Measurements from ENCODE around the gene DCAF5. TPM values are rescaled to one million over a fixed set of nuclear protein-coding genes. Genes with fewer than 3 reads are reported as not detected.
"Not testable (repeated sequence)": the region's sequence is repeated elsewhere in the genome, so short reads cannot be mapped to it uniquely, and the experiment has no call there.

The DCAF5 gene
- total RNA-seq, 4 donors from 2014 or later: 34.9 to 67.6 (median 48.1) TPM

DNA sequence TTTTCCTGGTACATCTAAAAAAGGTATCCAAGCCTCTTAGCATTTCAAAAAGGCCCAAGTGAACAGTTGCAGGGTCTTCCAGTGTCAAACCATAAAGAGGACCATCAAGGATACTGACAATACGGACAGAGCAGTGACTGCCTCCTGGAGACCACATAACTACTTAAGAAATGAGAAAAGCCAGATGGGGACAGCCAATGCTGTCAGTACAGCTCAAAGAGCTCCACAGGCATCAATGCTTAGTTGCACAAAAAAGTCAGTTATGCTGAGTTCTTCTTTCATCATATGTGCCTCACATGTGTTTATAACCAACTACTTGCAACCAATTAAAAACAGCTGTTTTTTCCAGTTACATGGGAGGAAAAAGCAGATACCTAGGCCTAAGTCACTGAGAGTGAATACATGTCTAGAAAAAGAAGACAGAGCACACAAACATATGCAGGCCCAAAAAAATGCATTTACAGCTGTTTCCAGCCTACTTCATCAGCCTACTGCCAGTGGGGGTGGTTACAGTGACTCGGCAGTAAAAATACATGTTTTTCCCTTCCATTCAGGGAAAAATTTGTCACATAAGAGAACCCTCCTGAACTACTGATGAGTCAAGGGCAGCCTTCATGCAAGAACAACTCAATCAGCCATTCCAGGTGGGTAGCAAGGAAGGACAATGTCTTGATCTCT, 84.0 kb downstream of the DCAF5 start:
- 69% methylated on average over 2 of the region's 2 CpGs for WGBS
- no peak for TF ChIP-seq EP300 (IDR thresholded peaks at IDR 0.05)
- TF ChIP-seq POLR2AphosphoS5 (IDR thresholded peaks at IDR 0.05): no peak
- TF ChIP-seq, protein P1, sequence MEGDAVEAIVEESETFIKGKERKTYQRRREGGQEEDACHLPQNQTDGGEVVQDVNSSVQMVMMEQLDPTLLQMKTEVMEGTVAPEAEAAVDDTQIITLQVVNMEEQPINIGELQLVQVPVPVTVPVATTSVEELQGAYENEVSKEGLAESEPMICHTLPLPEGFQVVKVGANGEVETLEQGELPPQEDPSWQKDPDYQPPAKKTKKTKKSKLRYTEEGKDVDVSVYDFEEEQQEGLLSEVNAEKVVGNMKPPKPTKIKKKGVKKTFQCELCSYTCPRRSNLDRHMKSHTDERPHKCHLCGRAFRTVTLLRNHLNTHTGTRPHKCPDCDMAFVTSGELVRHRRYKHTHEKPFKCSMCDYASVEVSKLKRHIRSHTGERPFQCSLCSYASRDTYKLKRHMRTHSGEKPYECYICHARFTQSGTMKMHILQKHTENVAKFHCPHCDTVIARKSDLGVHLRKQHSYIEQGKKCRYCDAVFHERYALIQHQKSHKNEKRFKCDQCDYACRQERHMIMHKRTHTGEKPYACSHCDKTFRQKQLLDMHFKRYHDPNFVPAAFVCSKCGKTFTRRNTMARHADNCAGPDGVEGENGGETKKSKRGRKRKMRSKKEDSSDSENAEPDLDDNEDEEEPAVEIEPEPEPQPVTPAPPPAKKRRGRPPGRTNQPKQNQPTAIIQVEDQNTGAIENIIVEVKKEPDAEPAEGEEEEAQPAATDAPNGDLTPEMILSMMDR (IDR thresholded peaks at IDR 0.05): no peak
- TF ChIP-seq POLR2A (IDR thresholded peaks at IDR 0.05): no peak
- Histone ChIP-seq H3K27ac (no peak overlapping the region), H3K36me3 (peaks cover 31% of the 10 kb centered on the region), H3K4me3 (no peak overlapping the region), H3K9me3 (no peaks in the 10 kb centered on the region), H3K4me1 (peaks cover 8% of the 10 kb centered on the region), H3K27me3 (no peaks in the 10 kb centered on the region)
- no peak for DNase-seq (ENCODE audit: low spot score in 2 of 2)

DNA sequence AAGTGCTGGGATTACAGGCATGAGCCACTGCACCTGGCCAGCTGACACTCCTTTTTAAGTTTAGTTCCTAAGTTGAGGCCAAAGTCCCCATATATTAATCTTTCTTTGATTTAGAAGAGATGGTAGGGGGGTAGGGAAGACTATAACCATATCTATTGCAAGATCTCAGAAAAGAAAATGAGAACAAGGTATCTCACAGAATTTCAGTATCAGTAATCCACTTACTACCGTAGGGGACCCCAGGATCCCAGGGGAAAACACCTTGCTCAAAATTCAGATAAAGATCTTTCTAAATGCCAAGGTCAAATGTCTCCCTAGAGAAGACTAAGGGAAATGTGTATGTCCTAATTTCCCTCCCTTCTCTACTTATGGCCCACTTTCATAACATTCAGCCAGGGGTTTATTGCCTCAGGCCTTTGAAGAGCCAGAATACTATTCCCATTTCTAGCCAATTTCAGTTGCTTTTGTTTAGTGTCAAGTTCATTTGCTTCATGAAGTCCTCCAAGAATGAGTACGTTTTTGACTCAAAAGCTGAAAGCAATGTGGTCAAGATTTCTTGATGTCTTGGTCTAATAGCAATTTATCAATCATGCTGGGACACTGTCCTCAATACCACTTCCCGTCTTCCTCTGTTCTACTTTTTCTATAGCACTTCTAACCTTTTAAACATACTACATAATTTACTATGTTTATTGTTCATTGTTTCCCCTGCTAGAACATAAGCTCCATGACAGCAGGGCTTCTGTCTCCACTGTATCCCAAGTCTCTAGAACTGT, 86.3 kb downstream of the DCAF5 start:
- DNase-seq (ENCODE audit: low spot score in 2 of 2): no peak
- Histone ChIP-seq H3K9me3 (no peaks in the 10 kb centered on the region), H3K4me1 (peaks cover 8% of the 10 kb centered on the region), H3K27ac (no peak overlapping the region), H3K27me3 (no peaks in the 10 kb centered on the region), H3K36me3 (peaks cover 31% of the 10 kb centered on the region), H3K4me3 (no peak overlapping the region)
- TF ChIP-seq POLR2A (IDR thresholded peaks at IDR 0.05) (no peak), EP300 (IDR thresholded peaks at IDR 0.05) (no peak), POLR2AphosphoS5 (IDR thresholded peaks at IDR 0.05) (no peak)
- TF ChIP-seq, protein P1 (IDR thresholded peaks at IDR 0.05): no peak
- 77% methylated on average over 3 of the region's 3 CpGs for WGBS

DNA sequence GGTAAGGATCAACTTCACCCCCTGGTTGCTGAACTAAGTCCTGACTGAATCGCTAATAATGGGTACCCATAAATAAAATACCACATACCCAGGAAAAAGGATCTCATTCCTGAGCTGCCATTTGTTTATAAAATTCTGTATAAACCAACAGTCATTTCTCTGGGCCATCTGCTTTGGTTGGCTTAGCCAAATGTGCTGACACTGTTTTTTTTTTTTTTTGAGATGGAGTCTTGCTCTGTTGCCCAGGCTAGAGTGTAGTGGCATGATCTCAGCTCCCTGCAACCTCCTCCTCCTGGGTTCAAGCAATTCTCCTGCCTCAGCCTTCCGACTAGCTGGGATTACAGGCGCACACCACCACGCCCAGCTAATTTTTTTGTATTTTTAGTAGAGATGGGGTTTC, 87.0 kb downstream of the DCAF5 start:
- DNase-seq (ENCODE audit: low spot score in 2 of 2); H3K4me1 ChIP-seq; H3K9me3 ChIP-seq; H3K27ac ChIP-seq; H3K4me3 ChIP-seq; H3K27me3 ChIP-seq: not testable (repeated sequence)
- peaks cover 34% of the 10 kb centered on the region for H3K36me3 ChIP-seq
- 100% methylated on average over 4 of the region's 4 CpGs for WGBS

DNA sequence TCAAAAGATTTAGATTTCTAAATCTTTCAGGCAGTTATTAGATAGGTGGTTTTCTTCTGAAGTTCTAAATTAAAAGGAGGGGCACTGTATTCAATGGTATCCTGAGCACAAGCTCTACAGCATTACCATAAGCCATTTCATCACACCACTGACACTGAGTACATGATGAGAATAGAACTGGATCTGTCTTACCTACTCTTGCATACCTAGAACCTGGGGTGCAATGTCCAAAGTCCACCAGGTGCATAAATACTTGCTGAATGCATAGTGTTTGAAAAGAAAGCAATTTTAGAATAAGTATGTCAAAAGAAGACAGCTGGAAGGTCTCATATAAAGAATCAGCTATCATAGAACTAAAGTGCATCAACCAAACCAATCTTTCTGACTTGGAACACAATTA, 88.3 kb downstream of the DCAF5 start:
- DNase-seq (ENCODE audit: low spot score in 2 of 2): no peak
- no peak overlapping the region for H3K4me3 ChIP-seq
- TF ChIP-seq EP300 (IDR thresholded peaks at IDR 0.05): no peak
- TF ChIP-seq, protein P1 (IDR thresholded peaks at IDR 0.05): no peak
- no peak for TF ChIP-seq POLR2AphosphoS5 (IDR thresholded peaks at IDR 0.05)
- TF ChIP-seq POLR2A (IDR thresholded peaks at IDR 0.05): no peak
- H3K27ac ChIP-seq: no peak overlapping the region
- H3K27me3 ChIP-seq: no peaks in the 10 kb centered on the region
- peaks cover 37% of the 10 kb centered on the region for H3K36me3 ChIP-seq
- H3K4me1 ChIP-seq: peaks cover 8% of the 10 kb centered on the region
- H3K9me3 ChIP-seq: no peaks in the 10 kb centered on the region

DNA sequence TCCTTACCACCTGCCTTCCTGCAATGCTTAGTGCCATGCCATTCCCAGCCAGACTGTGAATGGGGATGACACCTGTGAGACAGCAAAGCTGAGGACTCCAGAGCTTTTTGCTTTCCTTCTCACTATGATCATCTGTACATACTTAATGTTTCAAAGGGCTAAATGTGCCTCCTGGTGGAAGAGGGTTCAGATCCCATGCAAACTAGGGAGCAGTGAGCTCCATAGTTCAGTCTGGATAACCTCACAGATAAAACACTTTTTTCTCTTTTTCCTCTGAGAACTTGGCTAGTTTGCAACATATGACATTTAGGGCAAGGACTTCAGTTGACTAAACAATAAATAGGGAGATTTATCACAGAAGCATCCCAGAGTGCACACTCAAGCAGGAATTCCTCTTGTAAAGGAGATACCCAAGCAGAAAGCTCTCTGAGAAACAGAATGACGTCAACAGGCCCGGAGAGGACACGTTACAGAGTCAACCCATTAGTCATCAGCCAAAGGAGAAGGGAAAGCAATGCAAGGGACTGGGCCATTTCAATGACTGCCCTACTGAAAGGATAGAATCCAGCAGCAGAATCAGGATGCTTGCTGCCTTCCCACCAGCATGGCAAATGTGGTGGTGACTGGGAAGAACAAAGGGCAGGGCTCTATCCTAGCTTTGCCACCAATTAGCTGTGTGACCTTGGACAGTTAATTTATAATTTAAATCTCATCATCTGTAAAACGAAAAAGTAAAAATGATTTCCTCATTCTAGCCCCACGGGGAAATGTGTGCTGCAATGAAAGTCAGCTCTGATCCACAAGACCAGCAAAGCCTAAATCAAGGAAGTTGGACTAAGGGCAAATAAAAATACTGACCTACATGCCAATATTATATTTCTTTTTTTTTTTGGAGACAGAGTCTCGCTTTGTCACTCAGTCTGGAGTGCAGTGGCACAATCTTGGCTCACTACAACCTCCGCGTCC, 93.0 kb downstream of the DCAF5 start:
- TF ChIP-seq POLR2AphosphoS5 (IDR thresholded peaks at IDR 0.05) (no peak), POLR2A (IDR thresholded peaks at IDR 0.05) (no peak), EP300 (IDR thresholded peaks at IDR 0.05) (no peak)
- TF ChIP-seq, protein P1 (IDR thresholded peaks at IDR 0.05): no peak
- H3K4me1 ChIP-seq: no peaks in the 10 kb centered on the region
- 82% methylated on average over 8 of the region's 8 CpGs for WGBS
- no peak overlapping the region for H3K27ac ChIP-seq
- H3K4me3 ChIP-seq: no peak overlapping the region
- H3K27me3 ChIP-seq: no peaks in the 10 kb centered on the region
- DNase-seq (ENCODE audit: low spot score in 2 of 2): no peak
- H3K9me3 ChIP-seq: no peaks in the 10 kb centered on the region
- H3K36me3 ChIP-seq: peaks cover 64% of the 10 kb centered on the region
